Stimulated activated CD8-positive, alpha-beta memory T cell treated with anti-CD3 and anti-CD28 coated beads, Interleukin-15, amount 100 ng/mL, for 4 hours (primary cell): ENCODE measurements around the gene CERS6.

Experiments used
- DNase-seq, 2 donors: peaks; one replicate each; pipeline ENCODE4 v3.0.0-alpha.2; 2020; ENCODE audit warnings: low read depth in 2 of 2

CERS6 gene

DNA sequence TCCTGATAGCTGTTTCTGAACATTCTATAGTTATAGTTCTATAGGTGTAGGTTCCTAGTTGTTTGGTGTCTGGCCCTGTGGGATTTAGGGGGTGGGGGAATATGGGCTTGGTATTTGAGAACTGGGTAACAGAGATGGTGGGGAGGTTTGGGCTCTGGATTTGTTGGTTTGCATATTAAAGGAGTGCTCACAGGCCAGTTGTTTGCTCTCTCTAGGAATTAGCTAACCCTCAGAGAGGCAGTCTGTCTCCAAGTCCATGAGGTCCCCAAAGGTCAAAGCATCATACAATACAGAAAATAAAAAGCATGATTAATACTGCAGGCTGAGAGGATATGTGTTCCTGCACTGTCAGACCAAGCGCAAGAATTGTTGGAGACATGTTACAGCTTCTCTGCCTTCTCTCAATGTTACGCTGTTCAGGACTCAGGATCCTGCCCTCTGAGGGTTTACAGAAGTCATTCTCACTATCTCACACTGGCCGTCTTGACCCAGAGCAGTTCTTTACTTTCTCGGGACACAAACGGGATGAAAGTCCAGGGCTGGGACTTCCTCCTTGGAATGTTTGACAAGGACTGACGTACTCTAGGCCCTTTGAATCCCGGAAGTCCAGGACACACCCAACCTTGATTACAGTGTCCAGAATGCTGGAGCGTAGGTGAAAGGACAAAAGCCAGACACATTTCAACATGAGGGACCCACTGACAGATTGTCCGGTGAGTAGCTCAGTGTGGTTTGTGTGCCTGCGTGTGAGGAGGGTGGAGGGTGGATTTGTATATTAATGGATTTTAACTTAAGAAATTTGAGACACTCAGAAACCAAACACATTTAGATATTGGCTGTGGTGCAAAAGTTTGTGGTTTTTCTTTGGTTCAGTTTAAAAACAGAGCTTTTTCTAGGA, 346.1 kb downstream of the CERS6 start, which contains the start of gene NOSTRIN:
NOSTRIN (plus strand) TSS at position 677 of the 898 bp plus-strand sequence; CDS start at position 687, 10 bp downstream.
- DNase-seq: no peak

DNA sequence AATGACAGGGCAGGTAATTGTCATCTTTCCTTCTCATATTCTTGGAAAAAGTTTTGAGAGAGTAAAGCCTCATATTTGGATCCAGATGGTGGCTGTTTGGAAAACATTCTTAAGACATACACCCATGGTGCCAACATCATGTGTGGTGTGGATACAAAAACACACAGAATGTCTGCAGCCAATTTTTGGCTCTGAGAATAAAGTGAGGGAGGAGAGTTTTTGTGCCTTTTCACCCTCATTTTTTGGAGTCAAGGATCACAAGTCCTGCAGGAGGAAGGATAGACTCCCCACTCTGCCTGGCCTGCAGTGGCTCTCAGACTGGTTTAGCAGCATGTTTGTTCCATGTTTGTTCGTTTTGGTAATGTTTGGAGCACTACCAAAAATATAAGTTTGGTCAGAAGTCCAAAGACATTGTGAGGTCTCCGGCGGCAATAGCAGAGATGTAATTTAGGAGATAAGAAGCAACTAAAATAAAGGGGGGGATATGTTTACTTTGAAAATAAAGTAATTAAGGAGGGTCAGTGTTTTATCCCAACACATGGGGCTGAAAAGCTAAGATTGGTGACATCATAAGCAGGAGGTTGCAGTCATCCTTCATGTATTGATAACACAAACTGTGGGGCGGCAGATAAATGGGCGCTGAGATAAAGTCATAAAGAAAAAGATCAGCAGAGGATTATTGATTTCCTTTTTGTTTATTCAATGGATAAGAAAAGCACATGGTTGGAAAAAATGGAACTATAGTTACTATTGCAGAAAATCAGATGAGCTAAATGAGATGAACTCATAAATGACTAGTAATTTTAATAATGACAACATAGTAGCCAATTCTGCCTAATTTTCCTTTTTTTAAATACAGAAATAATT, 347.0 kb downstream of the CERS6 start:
- DNase-seq: no peak

DNA sequence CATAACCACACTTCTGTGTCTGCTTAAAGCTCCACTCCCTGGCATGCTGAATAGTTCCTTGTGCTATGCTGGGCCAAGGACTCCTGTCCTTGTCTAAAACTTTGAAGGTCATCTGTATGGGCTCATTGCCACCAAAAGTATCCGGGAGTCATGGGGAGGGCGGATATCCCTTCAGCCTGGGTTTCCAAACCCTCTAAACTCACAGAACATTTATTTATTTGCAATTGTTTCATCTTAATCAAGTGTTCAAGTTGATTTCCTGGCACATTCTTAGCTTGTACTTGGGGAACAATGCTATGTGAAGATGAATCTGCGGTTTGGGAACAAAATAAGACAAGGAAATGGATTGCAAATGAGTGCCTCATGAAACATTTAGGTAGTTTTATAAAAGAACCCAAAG, 348.1 kb downstream of the CERS6 start:
- no peak for DNase-seq

- no peak for DNase-seq
Measured at GRCh38 chr2:168805615-168806014, 349.5 kb downstream of the CERS6 start.

- no peak for DNase-seq
Measured at GRCh38 chr2:168809537-168809936, 353.5 kb downstream of the CERS6 start.

DNA sequence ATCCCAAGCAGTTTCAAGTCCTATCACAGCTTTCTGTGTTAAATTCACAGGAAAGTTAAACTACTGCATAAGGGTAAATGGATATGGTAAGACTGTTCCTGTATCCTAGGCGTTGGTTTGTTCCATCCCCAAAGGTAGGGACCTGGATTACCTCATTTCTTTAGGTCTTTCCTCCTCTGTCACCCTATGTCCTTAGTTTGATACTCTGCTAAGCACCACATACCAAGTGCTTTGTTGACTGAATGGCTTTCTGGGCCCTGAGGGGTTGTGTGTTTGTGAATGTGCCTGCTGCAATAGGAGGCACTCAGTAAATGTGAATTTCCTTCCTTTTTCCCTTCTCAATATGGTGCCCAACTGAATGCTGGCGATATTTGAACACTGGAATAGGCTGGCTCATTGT, 354.2 kb downstream of the CERS6 start:
- no peak for DNase-seq

- DNase-seq: no peak
Measured at GRCh38 chr2:168811696-168812095, 355.6 kb downstream of the CERS6 start.

GRCh38 chr2:168814046-168814445, 358.0 kb downstream of the CERS6 start:
- DNase-seq: no peak

DNA sequence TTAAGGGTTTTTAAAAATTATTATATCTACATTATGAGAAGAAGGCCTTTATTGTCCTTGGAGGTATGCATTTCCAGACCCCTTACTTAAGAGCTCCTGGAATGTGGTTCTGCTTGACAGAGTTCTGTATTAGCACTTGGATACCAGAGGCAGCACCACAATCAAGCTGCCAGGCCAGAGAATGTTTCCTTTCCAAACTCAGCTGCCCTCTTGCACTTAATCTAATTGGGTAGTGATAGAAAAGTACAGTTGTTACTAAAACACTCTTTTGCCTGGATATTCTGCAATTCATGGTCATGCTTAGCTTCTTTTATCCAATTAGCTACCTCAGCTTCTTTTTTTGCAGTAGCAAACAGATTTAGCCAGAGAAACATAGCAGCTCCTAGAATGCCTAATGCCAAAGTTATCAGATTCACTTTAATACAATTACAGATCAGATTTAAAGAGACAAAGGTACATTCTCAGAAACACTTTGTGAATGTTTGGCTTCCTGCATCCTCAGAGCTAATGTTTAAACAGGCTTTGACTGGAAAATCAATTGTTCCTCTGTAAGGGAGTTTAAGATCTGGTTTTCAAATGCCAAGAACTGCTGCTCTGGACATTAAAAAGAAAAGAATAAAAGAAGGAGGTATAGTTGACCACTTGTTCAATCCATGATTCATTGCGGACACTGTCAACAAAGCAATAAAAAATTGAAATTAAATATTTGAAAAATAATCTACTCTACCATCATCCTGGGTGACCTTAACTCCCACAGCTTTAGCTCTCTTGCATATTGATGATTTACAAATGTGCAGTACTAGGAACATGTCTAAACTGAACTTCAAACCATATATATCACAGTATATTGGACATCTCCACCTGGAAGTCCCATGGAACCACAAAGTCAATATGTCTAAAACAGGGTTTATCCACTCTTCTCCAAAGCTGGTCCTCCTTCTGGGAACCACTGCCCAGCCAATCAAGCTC, 359.2 kb downstream of the CERS6 start:
- no peak for DNase-seq

GRCh38 chr2:168816369-168816768, 360.3 kb downstream of the CERS6 start:
- no peak for DNase-seq

- DNase-seq: no peak
Measured at GRCh38 chr2:168819050-168819715, 363.1 kb downstream of the CERS6 start.

- DNase-seq: no peak
Measured at GRCh38 chr2:168819829-168820489, 363.9 kb downstream of the CERS6 start.

GRCh38 chr2:168821577-168821976, 365.5 kb downstream of the CERS6 start:
- DNase-seq: no peak

DNA sequence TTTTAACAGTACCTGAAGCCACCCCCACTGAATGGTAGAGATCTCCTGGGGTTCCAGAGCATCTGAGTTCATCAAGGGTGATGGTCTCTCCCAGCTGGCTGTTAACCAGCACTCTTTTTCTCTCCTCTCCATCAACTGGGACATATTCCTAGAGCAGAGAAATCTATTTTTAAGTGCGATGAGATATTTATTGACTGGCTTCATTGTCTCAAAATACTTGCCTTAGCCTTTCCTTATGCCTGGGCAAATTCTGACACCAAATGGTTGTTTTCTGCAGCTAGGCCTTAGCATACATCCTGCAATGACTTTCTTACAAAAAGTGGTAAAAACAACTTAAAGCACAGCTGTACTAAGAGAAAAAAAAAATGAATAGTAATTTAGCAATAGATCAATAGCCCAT, 365.9 kb downstream of the CERS6 start:
- no peak for DNase-seq
